ENCODE data around the gene PHF13. TPM values are rescaled to one million over a fixed set of nuclear protein-coding genes. Genes with fewer than 3 reads are reported as not detected.

PHF13 gene
- total and polyA plus RNA-seq, 9 of the 15 experiments (the other 6 are each of a cell fraction or from before 2014, with no cell fraction given) = 1.8 to 36.1 (median 11.7) TPM

DNA sequence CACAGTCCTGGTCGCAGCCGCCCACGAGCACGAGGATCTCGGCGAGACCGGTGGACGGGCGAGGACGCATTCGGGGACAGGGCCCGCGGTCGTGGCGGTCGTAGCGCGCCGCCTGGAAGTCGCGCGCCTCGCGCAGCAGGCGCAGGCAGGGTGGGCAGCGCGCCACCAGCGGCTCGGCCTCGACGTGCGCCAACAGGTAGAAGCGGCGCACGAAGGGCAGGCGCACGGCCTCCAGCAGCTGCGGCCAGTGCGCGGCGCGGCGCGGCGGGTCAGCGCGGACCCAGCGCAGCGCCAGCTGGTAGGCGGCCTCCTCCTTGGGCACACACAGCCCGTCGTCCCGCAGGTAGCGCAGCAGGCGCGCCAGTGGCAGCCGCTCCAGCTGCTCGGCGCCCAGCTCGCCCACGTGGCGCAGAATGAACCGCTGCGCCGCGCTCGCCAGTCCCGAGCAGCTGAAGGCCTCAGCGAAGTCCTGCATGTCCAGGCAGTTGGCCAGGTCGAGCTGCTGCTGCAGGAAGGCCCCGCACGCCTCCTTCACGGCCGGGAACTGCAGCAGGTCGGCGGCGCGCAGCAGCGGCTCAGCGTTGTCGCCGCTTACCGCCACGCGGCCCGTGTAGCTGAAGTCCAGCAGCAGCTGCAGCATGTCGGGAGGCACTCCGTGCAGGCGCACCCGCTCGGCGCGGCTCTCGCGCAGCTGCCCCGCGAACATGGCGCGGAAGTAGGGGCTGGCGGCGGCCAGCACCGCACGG is 11.4 kb upstream of the PHF13 start (continued):
- TF ChIP-seq, protein P1, sequence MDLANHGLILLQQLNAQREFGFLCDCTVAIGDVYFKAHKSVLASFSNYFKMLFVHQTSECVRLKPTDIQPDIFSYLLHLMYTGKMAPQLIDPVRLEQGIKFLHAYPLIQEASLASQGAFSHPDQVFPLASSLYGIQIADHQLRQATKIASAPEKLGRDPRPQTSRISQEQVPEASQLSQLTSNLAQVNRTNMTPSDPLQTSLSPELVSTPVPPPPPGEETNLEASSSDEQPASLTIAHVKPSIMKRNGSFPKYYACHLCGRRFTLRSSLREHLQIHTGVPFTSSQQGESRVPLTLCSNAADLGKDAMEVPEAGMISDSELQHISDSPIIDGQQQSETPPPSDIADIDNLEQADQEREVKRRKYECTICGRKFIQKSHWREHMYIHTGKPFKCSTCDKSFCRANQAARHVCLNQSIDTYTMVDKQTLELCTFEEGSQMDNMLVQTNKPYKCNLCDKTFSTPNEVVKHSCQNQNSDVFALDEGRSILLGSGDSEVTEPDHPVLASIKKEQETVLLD (IDR thresholded peaks at IDR 0.05) = no peak
- TF ChIP-seq, protein P2, sequence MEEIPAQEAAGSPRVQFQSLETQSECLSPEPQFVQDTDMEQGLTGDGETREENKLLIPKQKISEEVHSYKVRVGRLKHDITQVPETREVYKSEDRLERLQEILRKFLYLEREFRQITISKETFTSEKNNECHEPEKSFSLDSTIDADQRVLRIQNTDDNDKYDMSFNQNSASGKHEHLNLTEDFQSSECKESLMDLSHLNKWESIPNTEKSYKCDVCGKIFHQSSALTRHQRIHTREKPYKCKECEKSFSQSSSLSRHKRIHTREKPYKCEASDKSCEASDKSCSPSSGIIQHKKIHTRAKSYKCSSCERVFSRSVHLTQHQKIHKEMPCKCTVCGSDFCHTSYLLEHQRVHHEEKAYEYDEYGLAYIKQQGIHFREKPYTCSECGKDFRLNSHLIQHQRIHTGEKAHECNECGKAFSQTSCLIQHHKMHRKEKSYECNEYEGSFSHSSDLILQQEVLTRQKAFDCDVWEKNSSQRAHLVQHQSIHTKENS (CRISPR knock-in tag; IDR thresholded peaks at IDR 0.05) = no peak
- TF ChIP-seq, protein P3, sequence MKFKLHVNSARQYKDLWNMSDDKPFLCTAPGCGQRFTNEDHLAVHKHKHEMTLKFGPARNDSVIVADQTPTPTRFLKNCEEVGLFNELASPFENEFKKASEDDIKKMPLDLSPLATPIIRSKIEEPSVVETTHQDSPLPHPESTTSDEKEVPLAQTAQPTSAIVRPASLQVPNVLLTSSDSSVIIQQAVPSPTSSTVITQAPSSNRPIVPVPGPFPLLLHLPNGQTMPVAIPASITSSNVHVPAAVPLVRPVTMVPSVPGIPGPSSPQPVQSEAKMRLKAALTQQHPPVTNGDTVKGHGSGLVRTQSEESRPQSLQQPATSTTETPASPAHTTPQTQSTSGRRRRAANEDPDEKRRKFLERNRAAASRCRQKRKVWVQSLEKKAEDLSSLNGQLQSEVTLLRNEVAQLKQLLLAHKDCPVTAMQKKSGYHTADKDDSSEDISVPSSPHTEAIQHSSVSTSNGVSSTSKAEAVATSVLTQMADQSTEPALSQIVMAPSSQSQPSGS (CRISPR knock-in tag; IDR thresholded peaks at IDR 0.05) = no peak
- no peak for TF ChIP-seq MYNN (IDR thresholded peaks at IDR 0.05)
- TF ChIP-seq MYNN (CRISPR knock-in tag; IDR thresholded peaks at IDR 0.05) = no peak
- no peak for TF ChIP-seq DNMT1 (IDR thresholded peaks at IDR 0.05)
- no peak for TF ChIP-seq RBBP5 (IDR thresholded peaks at IDR 0.05; ENCODE audit: borderline replicate concordance, insufficient read depth, low read length, poor library complexity, severe bottlenecking)
- TF ChIP-seq, protein P4, sequence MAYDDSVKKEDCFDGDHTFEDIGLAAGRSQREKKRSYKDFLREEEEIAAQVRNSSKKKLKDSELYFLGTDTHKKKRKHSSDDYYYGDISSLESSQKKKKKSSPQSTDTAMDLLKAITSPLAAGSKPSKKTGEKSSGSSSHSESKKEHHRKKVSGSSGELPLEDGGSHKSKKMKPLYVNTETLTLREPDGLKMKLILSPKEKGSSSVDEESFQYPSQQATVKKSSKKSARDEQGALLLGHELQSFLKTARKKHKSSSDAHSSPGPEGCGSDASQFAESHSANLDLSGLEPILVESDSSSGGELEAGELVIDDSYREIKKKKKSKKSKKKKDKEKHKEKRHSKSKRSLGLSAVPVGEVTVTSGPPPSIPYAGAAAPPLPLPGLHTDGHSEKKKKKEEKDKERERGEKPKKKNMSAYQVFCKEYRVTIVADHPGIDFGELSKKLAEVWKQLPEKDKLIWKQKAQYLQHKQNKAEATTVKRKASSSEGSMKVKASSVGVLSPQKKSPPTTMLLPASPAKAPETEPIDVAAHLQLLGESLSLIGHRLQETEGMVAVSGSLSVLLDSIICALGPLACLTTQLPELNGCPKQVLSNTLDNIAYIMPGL (CRISPR knock-in tag; IDR thresholded peaks at IDR 0.05) = no peak
- TF ChIP-seq HMG20B (CRISPR knock-in tag; IDR thresholded peaks at IDR 0.05) = no peak
- TF ChIP-seq ZNF146 (CRISPR knock-in tag; IDR thresholded peaks at IDR 0.05; ENCODE audit: unreplicated experiment) = peak; percentile 36
- TF ChIP-seq, protein P5, sequence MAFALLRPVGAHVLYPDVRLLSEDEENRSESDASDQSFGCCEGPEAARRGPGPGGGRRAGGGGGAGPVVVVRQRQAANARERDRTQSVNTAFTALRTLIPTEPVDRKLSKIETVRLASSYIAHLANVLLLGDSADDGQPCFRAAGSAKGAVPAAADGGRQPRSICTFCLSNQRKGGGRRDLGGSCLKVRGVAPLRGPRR (CRISPR knock-in tag; IDR thresholded peaks at IDR 0.05) = no peak
- peak; percentile 41; the same call in 1 of the 2 replicates for TF ChIP-seq PHF8 (IDR thresholded peaks at IDR 0.05; ENCODE audit: borderline replicate concordance, low read length)
- TF ChIP-seq HEY1 (CRISPR knock-in tag; IDR thresholded peaks at IDR 0.05; ENCODE audit: borderline replicate concordance) = no peak
- no peak for TF ChIP-seq MTA2 (IDR thresholded peaks at IDR 0.05; ENCODE audit: low read depth)
- TF ChIP-seq, protein P6, sequence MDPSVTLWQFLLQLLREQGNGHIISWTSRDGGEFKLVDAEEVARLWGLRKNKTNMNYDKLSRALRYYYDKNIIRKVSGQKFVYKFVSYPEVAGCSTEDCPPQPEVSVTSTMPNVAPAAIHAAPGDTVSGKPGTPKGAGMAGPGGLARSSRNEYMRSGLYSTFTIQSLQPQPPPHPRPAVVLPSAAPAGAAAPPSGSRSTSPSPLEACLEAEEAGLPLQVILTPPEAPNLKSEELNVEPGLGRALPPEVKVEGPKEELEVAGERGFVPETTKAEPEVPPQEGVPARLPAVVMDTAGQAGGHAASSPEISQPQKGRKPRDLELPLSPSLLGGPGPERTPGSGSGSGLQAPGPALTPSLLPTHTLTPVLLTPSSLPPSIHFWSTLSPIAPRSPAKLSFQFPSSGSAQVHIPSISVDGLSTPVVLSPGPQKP (CRISPR knock-in tag; IDR thresholded peaks at IDR 0.05) = no peak
- TF ChIP-seq RB1 (IDR thresholded peaks at IDR 0.05; ENCODE audit: low read depth) = peak; percentile 71; the same call in 1 of the 2 replicates
- peak; percentile 96 for TF ChIP-seq SAP30 (IDR thresholded peaks at IDR 0.05; ENCODE audit: borderline replicate concordance, insufficient read depth, low read depth, low read length, poor library complexity, severe bottlenecking)

Data from K562 (cell line).